ENCODE measurements around the gene PLPP3.

PLPP3 gene

DNA sequence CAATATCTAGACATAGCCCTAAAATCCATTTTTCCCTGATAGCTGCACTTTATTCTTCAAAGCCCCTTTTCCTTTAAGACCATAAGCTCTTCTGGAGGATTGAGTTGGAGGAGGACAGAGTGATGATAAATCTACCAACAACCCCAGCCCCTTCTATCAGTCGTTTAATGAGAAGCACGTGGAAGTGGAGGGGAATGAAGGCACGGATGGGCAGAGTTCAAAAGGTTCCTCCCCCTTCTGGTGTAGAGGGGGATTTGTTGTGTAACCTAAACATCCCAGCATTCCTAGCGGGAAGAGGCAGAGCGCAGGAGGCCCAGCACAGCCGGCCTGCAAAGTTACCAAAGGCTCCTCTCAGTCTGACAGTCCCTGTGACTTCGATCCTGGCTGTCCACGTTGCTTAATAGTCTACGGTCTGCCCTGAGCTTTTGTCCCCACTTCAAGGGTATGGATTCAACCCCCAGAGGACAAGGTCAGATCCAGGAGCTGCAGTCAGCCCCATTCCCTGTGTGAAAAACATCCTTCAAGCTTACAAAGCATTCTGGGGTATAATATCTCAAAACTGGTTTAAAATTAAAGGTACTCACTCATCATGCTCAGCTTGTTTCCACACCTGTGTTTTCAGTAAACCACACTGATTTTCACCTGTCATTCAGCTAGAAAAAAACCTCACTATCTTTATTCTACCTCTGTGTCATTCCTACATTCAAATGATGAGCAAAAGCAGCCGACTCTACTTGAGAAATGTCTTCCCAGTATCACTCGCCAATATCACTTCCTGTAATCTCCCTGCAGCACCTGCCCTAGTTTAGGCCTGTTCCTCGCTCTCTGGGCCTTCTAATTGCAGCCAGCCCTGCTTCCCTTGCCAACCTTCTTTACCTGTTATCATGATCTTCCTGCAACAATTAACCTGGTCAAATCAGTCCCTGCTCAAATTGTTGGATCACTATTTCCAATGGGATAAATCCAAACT lies 117.9 kb downstream of the PLPP3 start:
- no peak for DNase-seq (ENCODE audit: low spot score)

DNA sequence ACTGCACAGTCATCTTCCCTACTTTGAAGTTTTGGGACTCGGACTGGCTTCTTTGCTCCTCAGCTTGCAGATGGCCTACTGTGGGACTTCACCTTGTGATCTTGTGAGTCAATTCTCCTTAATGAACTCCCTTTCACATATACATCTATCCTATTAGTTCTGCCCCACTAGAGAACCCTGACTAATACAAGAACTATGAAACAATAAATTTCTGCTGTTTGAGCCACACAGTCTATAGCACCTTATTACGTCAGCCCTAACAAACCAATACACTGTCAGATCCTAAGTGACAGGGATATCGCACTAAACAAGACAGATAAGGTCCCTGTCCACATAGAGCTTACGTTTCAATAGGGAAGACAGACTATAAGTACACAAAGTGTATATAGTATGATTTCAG lies 120.1 kb downstream of the PLPP3 start:
- DNase-seq (ENCODE audit: low spot score): no peak

DNA sequence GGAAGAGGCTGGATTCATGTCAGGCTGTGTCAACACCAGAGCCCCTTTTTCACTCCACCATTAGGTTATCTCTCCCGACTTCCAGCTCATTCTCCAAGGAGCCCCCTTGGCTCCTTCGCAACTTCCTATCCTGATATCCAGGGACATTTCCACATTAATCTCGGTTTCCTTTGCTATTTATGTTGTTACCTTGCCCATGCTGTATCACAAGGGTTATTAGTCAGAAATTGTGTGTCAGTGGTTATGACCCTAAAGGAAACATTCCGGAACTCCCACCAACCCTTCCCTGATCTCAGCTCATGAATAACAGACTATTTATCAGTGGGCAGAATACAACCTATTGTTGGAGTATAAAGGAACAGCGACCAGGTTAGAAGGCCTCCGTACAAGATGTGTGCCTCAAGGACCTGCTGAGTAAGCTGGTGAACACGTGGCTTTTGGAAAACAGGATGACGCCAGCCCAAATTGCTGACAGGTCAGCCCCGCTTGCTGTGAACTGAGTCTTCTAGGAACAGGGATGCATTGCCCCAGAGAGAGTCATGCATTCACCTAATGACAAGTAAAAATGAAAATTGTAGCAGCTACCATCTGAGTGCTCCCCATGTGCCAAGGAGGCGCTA lies 121.5 kb downstream of the PLPP3 start:
- no peak for DNase-seq (ENCODE audit: low spot score)

DNA sequence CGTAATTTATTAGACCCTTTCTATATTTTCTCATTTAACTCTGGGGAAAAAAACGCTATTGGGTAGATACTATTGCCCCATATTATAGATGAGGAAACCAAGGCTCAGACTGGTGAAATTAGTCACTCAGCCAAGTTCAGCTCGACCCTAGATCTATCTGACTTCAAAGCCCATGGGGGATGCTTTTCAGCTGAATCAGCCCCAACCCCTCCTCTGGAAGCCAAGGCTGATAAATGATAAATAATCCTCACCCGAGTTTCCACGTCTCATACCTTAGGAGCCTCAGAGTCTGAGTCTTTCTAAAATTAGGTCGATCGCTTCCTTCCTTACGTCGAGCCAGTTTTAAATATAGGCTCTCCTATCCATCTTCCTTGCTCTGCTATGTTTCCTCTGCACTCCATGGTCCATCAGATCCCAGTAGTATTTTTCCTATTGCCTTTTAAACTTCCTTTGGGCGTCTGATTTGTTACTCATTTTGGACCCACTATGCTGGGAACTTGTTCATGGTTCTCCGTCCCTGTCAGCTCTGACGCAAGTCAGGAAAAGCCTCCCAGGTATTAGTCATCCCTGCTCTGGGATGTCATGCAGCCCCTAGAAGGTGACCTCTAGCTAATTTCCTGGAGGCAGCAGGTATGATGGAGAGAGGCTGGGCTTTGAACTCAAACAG lies 122.8 kb downstream of the PLPP3 start:
- DNase-seq (ENCODE audit: low spot score): no peak

- no peak for DNase-seq (ENCODE audit: low spot score)
Measured at GRCh38 chr1:56453417-56454078, 125.8 kb downstream of the PLPP3 start.

DNA sequence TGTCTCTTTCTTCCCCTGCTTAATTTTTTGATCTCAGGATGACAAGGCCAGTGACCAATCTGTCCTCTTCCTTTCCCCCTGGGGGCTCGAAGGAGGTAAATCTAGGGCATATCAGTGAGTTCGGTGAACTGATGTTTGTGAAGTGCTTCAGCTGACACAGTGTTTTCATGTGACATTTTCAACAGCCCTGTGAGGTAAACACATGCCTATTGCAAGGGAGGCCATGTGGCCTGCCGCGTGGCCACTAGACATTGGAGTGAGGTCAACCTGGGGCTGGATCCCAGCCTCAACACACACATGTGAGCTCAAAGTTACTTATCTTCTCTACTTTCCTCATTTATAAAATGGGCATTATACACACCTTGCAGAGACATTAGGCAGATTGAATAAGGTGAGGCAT lies 126.3 kb downstream of the PLPP3 start:
- no peak for DNase-seq (ENCODE audit: low spot score)

GRCh38 chr1:56452027-56453011 lies 127.0 kb downstream of the PLPP3 start:
- DNase-seq (ENCODE audit: low spot score): no peak

DNA sequence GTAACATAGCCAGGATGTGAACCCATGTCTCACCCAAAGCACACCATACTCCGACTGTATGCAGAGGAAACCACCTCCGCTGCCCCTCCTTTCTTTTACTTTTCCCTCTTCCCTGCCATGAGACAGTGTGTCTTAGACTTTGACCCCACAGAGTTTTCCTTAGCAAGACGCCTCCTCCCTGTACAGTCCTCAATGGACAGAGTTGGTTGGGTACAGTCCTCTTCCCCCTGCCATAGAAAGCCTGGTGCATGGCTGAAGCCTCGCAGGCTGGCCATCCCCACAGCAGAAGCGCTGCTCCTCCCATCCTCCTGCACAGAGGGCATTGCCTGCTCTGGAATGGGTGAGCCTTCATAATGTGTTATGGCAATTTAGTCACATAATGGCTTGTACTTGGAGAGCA lies 127.9 kb downstream of the PLPP3 start:
- no peak for DNase-seq (ENCODE audit: low spot score)

DNA sequence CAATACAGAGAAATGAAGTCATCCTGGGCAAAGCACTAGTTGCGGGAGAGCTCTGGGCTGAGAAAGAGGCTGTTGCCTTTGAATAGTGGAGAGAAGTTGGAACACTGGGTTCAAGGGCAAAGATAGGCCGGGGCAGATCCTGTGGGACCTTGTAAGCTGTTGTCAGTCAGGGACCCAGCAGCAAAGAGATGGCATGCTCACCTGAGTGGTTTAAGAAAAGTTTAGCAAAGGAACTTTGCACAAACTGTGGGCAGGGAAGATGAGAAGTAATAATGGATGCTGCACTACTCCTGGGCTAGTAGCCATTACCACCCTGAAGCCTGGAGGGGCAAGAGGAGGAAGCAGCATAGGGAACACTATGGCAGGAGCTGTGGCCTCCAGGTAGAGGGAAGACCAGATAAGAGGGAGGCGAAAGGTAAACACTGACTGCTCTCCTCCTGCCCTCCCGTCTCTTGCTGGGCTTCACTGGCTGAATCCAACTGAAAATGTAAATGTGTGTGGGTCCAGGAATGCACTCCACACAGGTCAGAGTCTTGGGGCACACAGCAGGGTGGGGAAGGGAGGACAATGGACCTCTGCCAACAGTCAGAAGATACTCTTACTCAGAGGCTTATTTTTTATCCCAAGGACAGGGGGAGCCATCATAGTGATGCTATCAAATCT lies 129.2 kb downstream of the PLPP3 start:
- no peak for DNase-seq (ENCODE audit: low spot score)

DNA sequence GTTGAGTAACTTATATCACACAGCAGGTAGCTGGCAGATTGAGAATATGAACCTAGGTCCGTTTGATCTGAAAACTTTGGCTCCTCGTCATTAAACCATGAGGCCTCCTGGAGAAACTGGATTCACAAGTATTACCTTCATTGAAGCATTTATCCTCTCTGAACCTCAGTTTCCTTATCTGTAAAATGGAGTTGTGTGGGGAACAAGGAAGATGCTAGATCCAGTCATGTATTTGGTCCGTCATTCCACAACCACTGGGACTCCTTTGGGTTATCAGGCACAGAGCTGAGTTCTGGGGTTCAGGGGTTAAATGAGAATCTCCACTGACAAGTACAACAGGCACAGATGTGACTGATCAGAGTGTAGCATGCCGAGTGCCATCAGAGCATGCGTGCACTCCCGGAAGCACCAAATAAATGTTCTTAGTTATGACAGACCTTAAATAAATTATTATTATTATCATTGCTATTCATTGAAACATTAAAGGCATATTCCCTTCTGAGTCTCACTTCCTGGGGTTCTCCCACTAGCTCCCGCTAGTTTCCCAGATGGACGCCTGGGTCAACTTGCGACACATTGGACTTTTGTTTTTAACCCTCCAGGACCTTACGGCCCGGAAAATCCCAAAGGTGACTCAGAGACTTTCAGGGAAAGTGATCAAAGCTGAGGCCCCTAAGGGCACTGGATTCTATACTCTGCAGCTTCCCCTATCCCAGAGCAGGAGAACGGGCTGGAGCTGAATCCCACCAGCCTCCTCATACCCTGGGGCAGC lies 130.6 kb downstream of the PLPP3 start:
- no peak for DNase-seq (ENCODE audit: low spot score)

DNA sequence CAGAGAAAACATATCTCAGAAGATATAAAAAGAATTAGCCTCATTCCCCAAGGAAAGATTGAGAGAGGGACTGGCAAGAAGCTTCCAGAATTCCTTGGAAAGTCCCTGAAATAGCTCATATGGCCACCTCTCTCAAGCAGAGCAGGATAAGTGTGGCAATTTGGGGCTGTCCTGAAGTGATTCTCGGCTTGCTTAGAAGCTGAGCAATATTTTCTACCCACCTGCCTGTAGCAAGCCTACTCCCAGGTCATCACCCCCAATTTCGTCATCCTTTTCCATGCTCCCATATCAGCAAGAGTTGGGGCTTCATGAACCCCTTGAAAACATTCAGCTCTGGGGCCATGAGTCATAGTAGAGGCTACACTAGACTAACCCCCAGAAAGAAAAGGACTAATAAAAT lies 131.5 kb downstream of the PLPP3 start:
- no peak for DNase-seq (ENCODE audit: low spot score)

- DNase-seq (ENCODE audit: low spot score): no peak
Measured at GRCh38 chr1:56446531-56447098, 132.7 kb downstream of the PLPP3 start.

- DNase-seq (ENCODE audit: low spot score): no peak
Measured at GRCh38 chr1:56444960-56445646, 134.3 kb downstream of the PLPP3 start.

Data from activated CD4-positive, alpha-beta T cell treated with anti-CD3 and anti-CD28 coated beads, Interleukin-2, Interleukin-4, amounts not matched to agents 100 ng/mL and 50 ng/mL, durations not matched to agents 16 hours and 8 hours (primary cell).